Transverse colon (tissue), 4 donors: ENCODE measurements around the gene ADCY2.

Experiments used
- CTCF ChIP-seq, 5 experiments: fragments of 200-600 bp in 3 of 5; fragments of 450-650 bp in 2 of 5; sonication (generic) in 3 of 5; IDR thresholded peaks; 1 replicate in 2 of 5; 2 replicates in 3 of 5; pipeline ENCODE4 v1.5.1; 2016 to 2017; ENCODE audit warnings: antibody characterized with exemption in 5 of 5, inconsistent platforms in 3 of 5, mild to moderate bottlenecking in 2 of 5, moderate library complexity in 1 of 5
- EP300 ChIP-seq: sonication (generic); formaldehyde crosslinking; IDR thresholded peaks from one replicate; pipeline ENCODE4 v1.6.1; 2017; ENCODE audit warnings: antibody characterized with exemption, low read depth
- POLR2A ChIP-seq: fragments of 450-650 bp; IDR thresholded peaks from one replicate; pipeline ENCODE4 v1.6.1; 2016; ENCODE audit warnings: antibody characterized with exemption, mild to moderate bottlenecking, moderate library complexity
- POLR2AphosphoS5 ChIP-seq, 3 donors: sonication (generic); formaldehyde crosslinking; IDR thresholded peaks; one replicate each; pipeline ENCODE4 v1.6.1; 2016; ENCODE audit warnings: antibody characterized with exemption in 3 of 3

- no peak for TF ChIP-seq CTCF (IDR thresholded peaks at IDR 0.05)
- TF ChIP-seq POLR2A = no peak
- TF ChIP-seq POLR2AphosphoS5 (IDR thresholded peaks at IDR 0.05) = no peak
- TF ChIP-seq EP300 = no peak
Observed at GRCh38 chr5:7471710-7472109, 75.8 kb downstream of the ADCY2 start.
